GM12892 (cell line): ENCODE measurements around the gene DAP3.

Experiments
- POLR2A ChIP-seq: IDR thresholded peaks from 2 replicates; pipeline ENCODE4 v1.6.1; 2011; ENCODE audit warnings: low read depth, low read length, control low read depth
- TAF1 ChIP-seq: IDR thresholded peaks from 2 replicates; pipeline ENCODE4 v1.6.1; 2011; ENCODE audit warnings: low read depth, mild to moderate bottlenecking, control low read depth, low read length, borderline replicate concordance

- TF ChIP-seq POLR2A (no peak), TAF1 (no peak)
Measured at GRCh38 chr1:155740995-155741394, 52.1 kb downstream of the DAP3 start.
